ENCODE measurements around the gene RBM7.

The RBM7 gene

DNA sequence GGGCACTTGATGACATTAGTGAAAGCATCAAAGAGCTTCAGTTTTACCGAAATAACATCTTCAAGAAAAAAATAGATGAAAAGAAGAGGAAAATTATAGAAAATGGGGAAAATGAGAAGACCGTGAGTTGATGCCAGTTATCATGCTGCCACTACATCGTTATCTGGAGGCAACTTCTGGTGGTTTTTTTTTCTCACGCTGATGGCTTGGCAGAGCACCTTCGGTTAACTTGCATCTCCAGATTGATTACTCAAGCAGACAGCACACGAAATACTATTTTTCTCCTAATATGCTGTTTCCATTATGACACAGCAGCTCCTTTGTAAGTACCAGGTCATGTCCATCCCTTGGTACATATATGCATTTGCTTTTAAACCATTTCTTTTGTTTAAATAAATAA lies 49.4 kb downstream of the RBM7 start:
- DNase-seq: no peak

DNA sequence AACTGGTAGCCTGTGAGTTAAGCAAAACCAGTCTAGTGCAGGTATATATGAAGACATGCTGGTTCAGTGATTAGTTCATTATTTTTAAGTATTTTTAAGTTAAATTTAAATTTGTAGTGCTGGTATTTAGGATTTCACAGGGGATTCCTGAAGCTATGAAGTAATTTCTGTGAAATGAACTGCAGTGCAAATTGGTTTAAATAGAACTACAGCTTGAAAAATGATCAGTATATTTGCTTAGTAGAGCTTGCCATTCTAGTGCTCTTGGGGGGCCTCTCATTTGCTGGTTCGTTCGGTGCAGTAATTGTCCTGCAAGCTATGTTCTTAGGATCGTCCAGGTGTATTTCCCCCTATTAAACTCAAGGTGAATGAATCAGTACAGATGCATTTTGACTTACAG lies 51.9 kb downstream of the RBM7 start:
- no peak for DNase-seq
